Mesodermal cell (in vitro differentiated cells): ENCODE results near the gene RIPPLY3. TPM values are rescaled to one million over a fixed set of nuclear protein-coding genes. Genes with fewer than 3 reads are reported as not detected.

ENCODE experiments used
- H3K27ac ChIP-seq: 2 replicates; pipeline ENCODE4 v1.7.0; 2013; ENCODE audit warnings: mild to moderate bottlenecking, low read depth, low read length, moderate library complexity; ENCODE audit not compliant: severe bottlenecking
- H3K36me3 ChIP-seq: 2 replicates; pipeline ENCODE4 v1.7.1; 2013; ENCODE audit warnings: mild to moderate bottlenecking, low read length, moderate library complexity; ENCODE audit not compliant: control insufficient read depth, insufficient read depth
- H3K4me1 ChIP-seq: one replicate; pipeline ENCODE4 v1.7.1; 2013; ENCODE audit warnings: mild to moderate bottlenecking, low read length; ENCODE audit not compliant: insufficient read depth, control insufficient read depth, poor library complexity, severe bottlenecking
- H3K4me3 ChIP-seq: 2 replicates; pipeline ENCODE4 v1.7.0; 2013; ENCODE audit warnings: low read length, control low read depth, mild to moderate bottlenecking; ENCODE audit not compliant: insufficient read depth, poor library complexity, severe bottlenecking; ENCODE audit errors: extremely low read depth
- H3K9me3 ChIP-seq: 2 replicates; pipeline ENCODE4 v1.7.1; 2013; ENCODE audit warnings: mild to moderate bottlenecking, low read length, moderate library complexity; ENCODE audit not compliant: control insufficient read depth
- WGBS, 2 experiments: methylation state at CpG; one replicate each; pipeline ENCODE4 v1.1.5; 2013; ENCODE audit warnings: missing lambda C conversion rate in 2 of 2; ENCODE audit not compliant: insufficient coverage in 2 of 2; 5-methylcytosine and 5-hydroxymethylcytosine counted together
- polyA plus RNA-seq, 2 experiments: library from polyadenylated mRNA; stranded (reverse); fragments of 50-300 nt; gene quantifications; one replicate each; pipeline ENCODE4 v1.2.3, GENCODE V29; 2013

Gene RIPPLY3, protein sequence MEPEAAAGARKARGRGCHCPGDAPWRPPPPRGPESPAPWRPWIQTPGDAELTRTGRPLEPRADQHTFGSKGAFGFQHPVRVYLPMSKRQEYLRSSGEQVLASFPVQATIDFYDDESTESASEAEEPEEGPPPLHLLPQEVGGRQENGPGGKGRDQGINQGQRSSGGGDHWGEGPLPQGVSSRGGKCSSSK
- polyA plus RNA-seq (2013, experiment 1 of 2), result 2.3 TPM
- 1.6 TPM for polyA plus RNA-seq (2013, experiment 2 of 2)

- Histone ChIP-seq H3K4me1 (no peaks in the 10 kb centered on the region), H3K36me3 (no peaks in the 10 kb centered on the region), H3K9me3 (no peaks in the 10 kb centered on the region), H3K27ac (no peak within 1 kb of the TSS), H3K4me3 (peak within 1 kb of the TSS; percentile 45)
- 4 to 5% methylated on average over 44 to 76 of the region's 87 CpGs for WGBS, 2 experiments
These were observed at the start of gene RIPPLY3 for GRCh38 chr21:37006486-37007291. Gene RIPPLY3 (plus strand): TSS chr21:37006702. CDS start chr21:37006773, 71 bp downstream.

GRCh38 chr21:36959020-36959835 is 47.3 kb upstream of the RIPPLY3 start:
- Histone ChIP-seq H3K27ac (no peak overlapping the region), H3K4me1 (peaks cover 10% of the 10 kb centered on the region), H3K4me3 (no peak overlapping the region), H3K9me3 (no peaks in the 10 kb centered on the region), H3K36me3 (peaks cover 25% of the 10 kb centered on the region)
- WGBS, 2 experiments, result 82 to 92% methylated on average over 14 to 16 of the region's 17 CpGs

- Histone ChIP-seq H3K4me3 (no peak overlapping the region), H3K4me1 (peaks cover 10% of the 10 kb centered on the region), H3K9me3 (no peaks in the 10 kb centered on the region), H3K36me3 (peaks cover 25% of the 10 kb centered on the region), H3K27ac (no peak overlapping the region)
- WGBS, 2 experiments, result 81 to 94% methylated on average over 3 to 4 of the region's 8 CpGs
These were observed 45.7 kb upstream of the RIPPLY3 start for GRCh38 chr21:36960676-36961284.

GRCh38 chr21:36962098-36962780 is 44.3 kb upstream of the RIPPLY3 start:
- H3K4me1 ChIP-seq, result peaks cover 10% of the 10 kb centered on the region
- 90 to 92% methylated on average over 8 to 9 of the region's 11 CpGs for WGBS, 2 experiments
- H3K4me3 ChIP-seq, result no peak overlapping the region
- no peak overlapping the region for H3K27ac ChIP-seq
- peaks cover 22% of the 10 kb centered on the region for H3K36me3 ChIP-seq
- H3K9me3 ChIP-seq, result no peaks in the 10 kb centered on the region

- peaks cover 29% of the 10 kb centered on the region for H3K36me3 ChIP-seq
- no peak overlapping the region for H3K27ac ChIP-seq
- H3K9me3 ChIP-seq, result no peaks in the 10 kb centered on the region
- no peak overlapping the region for H3K4me3 ChIP-seq
- WGBS, 2 experiments, result 86 to 100% methylated on average over 2 of the region's 4 CpGs
- peaks cover 10% of the 10 kb centered on the region for H3K4me1 ChIP-seq
These were observed 42.1 kb upstream of the RIPPLY3 start for GRCh38 chr21:36964398-36964797.

- Histone ChIP-seq H3K27ac (no peak overlapping the region), H3K4me1 (peaks cover 10% of the 10 kb centered on the region), H3K9me3 (no peaks in the 10 kb centered on the region), H3K36me3 (peaks cover 26% of the 10 kb centered on the region), H3K4me3 (peak overlapping the region; percentile 56)
- 86 to 91% methylated on average over 7 of the region's 8 CpGs for WGBS, 2 experiments
These were observed 41.4 kb upstream of the RIPPLY3 start for GRCh38 chr21:36964827-36965719.

DNA sequence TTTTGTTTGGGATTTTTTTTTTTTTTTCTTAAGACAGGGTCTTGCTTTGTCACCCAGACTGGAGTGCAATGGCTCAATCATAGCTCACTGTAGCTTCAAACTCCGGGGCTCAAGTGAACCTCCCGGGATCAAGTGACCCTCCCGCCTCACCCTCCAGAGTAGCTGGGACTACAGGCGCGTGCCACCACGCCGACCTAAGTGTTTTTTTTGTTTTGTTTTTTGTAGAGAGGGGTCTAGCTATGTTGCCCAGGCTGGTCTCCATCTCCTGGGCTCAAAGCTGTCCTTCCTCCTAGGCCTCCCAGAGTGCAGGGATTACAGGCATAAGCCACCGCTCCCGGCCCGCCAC is 40.8 kb upstream of the RIPPLY3 start:
- H3K9me3 ChIP-seq, result no peaks in the 10 kb centered on the region
- H3K4me1 ChIP-seq, result peaks cover 10% of the 10 kb centered on the region
- H3K36me3 ChIP-seq, result peaks cover 21% of the 10 kb centered on the region
- H3K27ac ChIP-seq, result no peak overlapping the region
- WGBS, 2 experiments, result 10 to 77% methylated on average over 3 to 5 of the region's 10 CpGs
- H3K4me3 ChIP-seq, result peak overlapping the region; percentile 56

GRCh38 chr21:36966066-36966820 is 40.3 kb upstream of the RIPPLY3 start, which contains the start of gene HLCS:
Gene HLCS (minus strand): TSS chr21:36966669. CDS start chr21:36966638, 31 bp downstream.
- peaks cover 15% of the 10 kb centered on the region for H3K36me3 ChIP-seq
- no peaks in the 10 kb centered on the region for H3K9me3 ChIP-seq
- peak within 1 kb of the TSS; percentile 56 for H3K4me3 ChIP-seq
- H3K27ac ChIP-seq, result peak within 1 kb of the TSS; percentile 36
- peaks cover 10% of the 10 kb centered on the region for H3K4me1 ChIP-seq
- WGBS, 2 experiments, result 1% methylated on average over 51 to 53 of the region's 101 CpGs
